ENCODE data around the gene SHLD1. TPM values are rescaled to one million over a fixed set of nuclear protein-coding genes. Genes with fewer than 3 reads are reported as not detected.
"Not testable (repeated sequence)": the region's sequence is repeated elsewhere in the genome, so short reads cannot be mapped to it uniquely, and the experiment has no call there.

The SHLD1 gene
- total RNA-seq, 2 donors from 2014 or later: 2.7 to 3.3 TPM

- intact Hi-C loops (cut with DNase I): loop anchor here in 1 of 2 donors (10.0 kb wide), 1 partner anchor 263 kb away; no protein-coding TSS in a partner anchor
- no peak for DNase-seq (ENCODE audit: low spot score)
These were observed 47.8 kb downstream of the SHLD1 start for GRCh38 chr20:5797843-5798462.

- DNase-seq (ENCODE audit: low spot score); intact Hi-C loops (cut with DNase I): not testable (repeated sequence)
These were observed 53.6 kb downstream of the SHLD1 start for GRCh38 chr20:5803754-5804303.

- no peak for DNase-seq (ENCODE audit: low spot score)
- intact Hi-C loops (cut with DNase I): no loop called here
These were observed 56.5 kb downstream of the SHLD1 start for GRCh38 chr20:5806457-5807263.

GRCh38 chr20:5807431-5807830 is 57.2 kb downstream of the SHLD1 start:
- intact Hi-C loops (cut with DNase I): no loop called here
- DNase-seq (ENCODE audit: low spot score): no peak

- intact Hi-C loops (cut with DNase I): no loop called here
- DNase-seq (ENCODE audit: low spot score): no peak
These were observed 58.7 kb downstream of the SHLD1 start for GRCh38 chr20:5808901-5809300.

GRCh38 chr20:5809495-5809894 is 59.3 kb downstream of the SHLD1 start:
- intact Hi-C loops (cut with DNase I): no loop called here
- no peak for DNase-seq (ENCODE audit: low spot score)

- intact Hi-C loops (cut with DNase I): no loop called here
- DNase-seq (ENCODE audit: low spot score): no peak
These were observed 60.7 kb downstream of the SHLD1 start for GRCh38 chr20:5810800-5811422.

- intact Hi-C loops (cut with DNase I): no loop called here
- DNase-seq (ENCODE audit: low spot score): no peak
These were observed 61.5 kb downstream of the SHLD1 start for GRCh38 chr20:5811746-5812145.

- intact Hi-C loops (cut with DNase I): no loop called here
- no peak for DNase-seq (ENCODE audit: low spot score)
These were observed 68.1 kb downstream of the SHLD1 start for GRCh38 chr20:5818346-5818681.

- DNase-seq (ENCODE audit: low spot score): no peak
- intact Hi-C loops (cut with DNase I): no loop called here
These were observed 70.5 kb downstream of the SHLD1 start for GRCh38 chr20:5820738-5821137.

- no peak for DNase-seq (ENCODE audit: low spot score)
- intact Hi-C loops (cut with DNase I): no loop called here
These were observed 71.5 kb downstream of the SHLD1 start for GRCh38 chr20:5821627-5822215.

- intact Hi-C loops (cut with DNase I): no loop called here
- no peak for DNase-seq (ENCODE audit: low spot score)
These were observed 72.4 kb downstream of the SHLD1 start for GRCh38 chr20:5822569-5822968.

- no peak for DNase-seq (ENCODE audit: low spot score)
- intact Hi-C loops (cut with DNase I): no loop called here
These were observed 75.0 kb downstream of the SHLD1 start for GRCh38 chr20:5825130-5825719.

GRCh38 chr20:5827098-5827853 is 77.1 kb downstream of the SHLD1 start:
- DNase-seq (ENCODE audit: low spot score): no peak
- intact Hi-C loops (cut with DNase I): no loop called here

- DNase-seq (ENCODE audit: low spot score): no peak
These were observed 77.7 kb downstream of the SHLD1 start for GRCh38 chr20:5827861-5828260.

GRCh38 chr20:5829241-5829809 is 79.1 kb downstream of the SHLD1 start:
- intact Hi-C loops (cut with DNase I): no loop called here
- no peak for DNase-seq (ENCODE audit: low spot score)

More at GRCh38 chr20:5827861-5828260, 77.7 kb downstream of the SHLD1 start:
- intact Hi-C loops (cut with DNase I): no loop called here

- intact Hi-C loops (cut with DNase I): no loop called here
- no peak for DNase-seq (ENCODE audit: low spot score)
These were observed 81.5 kb downstream of the SHLD1 start for GRCh38 chr20:5831539-5832237.
